K562 (cell line): Measurements from ENCODE around the gene LILRA6. TPM values are rescaled to one million over a fixed set of nuclear protein-coding genes. Genes with fewer than 3 reads are reported as not detected.

Source experiments
- CBFB ChIP-seq: sonication (generic); formaldehyde crosslinking; IDR thresholded peaks from 2 replicates; pipeline ENCODE4 v1.4.0; 2020; ENCODE audit warnings: mild to moderate bottlenecking, missing genetic modification reagents
- CBX1 ChIP-seq: sonication (generic); IDR thresholded peaks from 2 replicates; pipeline ENCODE4 v1.6.1; 2016; ENCODE audit warnings: antibody characterized with exemption, low read depth, mild to moderate bottlenecking
- CTBP1 ChIP-seq: fragments of 450-650 bp; IDR thresholded peaks from 2 replicates; pipeline ENCODE4 v1.6.1; 2016; ENCODE audit warnings: borderline replicate concordance
- ESRRA ChIP-seq: fragments of 450-650 bp; IDR thresholded peaks from 2 replicates; pipeline ENCODE4 v1.6.1; 2014; ENCODE audit warnings: low read depth, mild to moderate bottlenecking, moderate library complexity, borderline replicate concordance
- ETV6 ChIP-seq, 3 experiments: fragments of 150-350 bp in 1 of 3; sonication (generic) in 1 of 3; formaldehyde crosslinking in 1 of 3; IDR thresholded peaks; 2 replicates each; pipeline versions ENCODE4 v1.6.1 to v1.8.0; 2014 to 2022; ENCODE audit warnings: borderline replicate concordance in 2 of 3, low read depth in 2 of 3, antibody characterized with exemption in 1 of 3, low read length in 1 of 3, mild to moderate bottlenecking in 1 of 3, missing genetic modification reagents in 1 of 3
- FUS ChIP-seq: fragments of 200-400 bp; formaldehyde crosslinking; optimal IDR thresholded peaks from 2 replicates; pipeline ENCODE3; 2017; ENCODE audit warnings: low read depth, low read length
- HMGN3 ChIP-seq: IDR thresholded peaks from 2 replicates; pipeline ENCODE4 v1.6.1; 2011; ENCODE audit warnings: borderline replicate concordance, low read depth, mild to moderate bottlenecking, mixed read lengths, low read length; ENCODE audit not compliant: insufficient read length; ENCODE audit errors: extremely low read depth
- KDM5B ChIP-seq: fragments of 200-600 bp; sonication (generic); IDR thresholded peaks from 2 replicates; pipeline ENCODE4 v1.6.1; 2012; ENCODE audit warnings: low read depth, mild to moderate bottlenecking, moderate library complexity, low read length, control low read depth, inconsistent platforms; ENCODE audit not compliant: insufficient replicate concordance
- MAFK ChIP-seq: IDR thresholded peaks from 2 replicates; pipeline ENCODE4 v1.6.1; 2011; ENCODE audit warnings: low read length, improper control_type of control experiment
- NONO ChIP-seq, 2 experiments: fragments of 200-400 bp in 1 of 2; fragments of 450-650 bp in 1 of 2; formaldehyde crosslinking in 1 of 2; IDR thresholded peaks; 2 replicates each; pipeline ENCODE4 v1.6.1; 2017; ENCODE audit warnings: low read depth in 2 of 2, mild to moderate bottlenecking in 2 of 2, moderate library complexity in 2 of 2, low read length in 1 of 2
- NR1H2 ChIP-seq: sonication (generic); formaldehyde crosslinking; IDR thresholded peaks from 2 replicates; pipeline ENCODE4 v1.4.0; 2020; ENCODE audit warnings: mild to moderate bottlenecking, missing genetic modification reagents
- TBP ChIP-seq: optimal IDR thresholded peaks from 2 replicates; pipeline ENCODE3; 2011; ENCODE audit warnings: low read depth, low read length, improper control_type of control experiment
- TEAD2 ChIP-seq: fragments of 450-650 bp; IDR thresholded peaks from 2 replicates; pipeline ENCODE4 v1.6.1; 2016; ENCODE audit warnings: missing genetic modification characterization, control low read depth, missing compliant biosample characterization
- UBTF ChIP-seq, 2 experiments: IDR thresholded peaks; 2 replicates each; pipeline ENCODE4 v1.6.1; 2012; ENCODE audit warnings: improper control_type of control experiment in 2 of 2, low read depth in 2 of 2, low read length in 2 of 2, borderline replicate concordance in 1 of 2
- YY1 ChIP-seq, 3 experiments: IDR thresholded peaks; 2 replicates each; pipeline ENCODE4 v1.6.1; 2011; ENCODE audit warnings: low read length in 2 of 3, mild to moderate bottlenecking in 2 of 3, moderate library complexity in 2 of 3, borderline replicate concordance in 1 of 3, control low read depth in 1 of 3, low read depth in 1 of 3; ENCODE audit not compliant: insufficient read depth in 3 of 3, insufficient replicate concordance in 2 of 3, control insufficient read depth in 1 of 3, insufficient read length in 1 of 3; ENCODE audit errors: extremely low read depth in 1 of 3
- ZNF146 ChIP-seq: IDR thresholded peaks from one replicate; pipeline ENCODE4 v1.6.1; 2018; ENCODE audit warnings: missing compliant biosample characterization; ENCODE audit not compliant: unreplicated experiment
- ZNF780A ChIP-seq: fragments of 250-450 bp; sonication (Bioruptor Pico); IDR thresholded peaks from 2 replicates; pipeline ENCODE4 v1.5.0; 2021; ENCODE audit warnings: mild to moderate bottlenecking
- polyA plus RNA-seq, 8 experiments: library from polyadenylated mRNA; depleted of rRNA in 4 of 8; stranded (reverse) in 5 of 8; unstranded in 3 of 8; fragments of >200 nt; fragmentation: Nextera tagmentation in 2 of 8; fragmentation: Illumina TruSeq in 1 of 8; extraction: Ambion mirVana in 2 of 8; extraction: Trizol in 1 of 8; gene quantifications; 2 replicates each; pipeline versions ENCODE4 v1.2.1 to v1.2.3, GENCODE V29; 2011 to 2014; ENCODE audit warnings: inconsistent platforms in 1 of 8, missing spikeins in 1 of 8
- total RNA-seq, 7 experiments: library from RNA; depleted of rRNA in 6 of 7; stranded (reverse); fragments of >200 nt in 6 of 7; fragmentation: Illumina TruSeq in 2 of 7; extraction: Trizol in 2 of 7; gene quantifications; 2 replicates each; pipeline versions ENCODE4 v1.2.1 to v1.2.3, GENCODE V29; 2011 to 2021; ENCODE audit warnings: low replicate concordance in 1 of 7
- TF ChIP-seq, protein P1 (sequence below), 2 experiments: fragments of 150-350 bp in 1 of 2; IDR thresholded peaks; 2 replicates each; pipeline ENCODE4 v1.6.1; 2012 to 2016; ENCODE audit warnings: low read depth in 2 of 2, low read length in 2 of 2, mild to moderate bottlenecking in 1 of 2, moderate library complexity in 1 of 2
- TF ChIP-seq, protein P2 (sequence below): sonication (generic); formaldehyde crosslinking; IDR thresholded peaks from 2 replicates; pipeline ENCODE4 v1.9.0; 2022; ENCODE audit warnings: mild to moderate bottlenecking, missing genetic modification reagents

Gene LILRA6
- total and polyA plus RNA-seq, 9 of the 15 experiments (the other 6 are each of a cell fraction or from before 2014, with no cell fraction given): 0.03 TPM; not detected in 8

GRCh38 chr19:54191011-54191810 is 51.4 kb downstream of the LILRA6 start, which contains the start of gene TSEN34 (continued):
- TF ChIP-seq UBTF (IDR thresholded peaks at IDR 0.05; ENCODE audit: borderline replicate concordance in 1 of 2, low read depth in 2 of 2, low read length in 2 of 2): peak in 1 of 2 experiments; percentile 66; a peak in 1 of 4 replicates
- TF ChIP-seq ETV6 (IDR thresholded peaks at IDR 0.05; ENCODE audit: borderline replicate concordance in 1 of 2, low read depth in 2 of 2, low read length in 1 of 2): no peak
- TF ChIP-seq ETV6 (CRISPR knock-in tag; IDR thresholded peaks at IDR 0.05; ENCODE audit: borderline replicate concordance): no peak
- no peak for TF ChIP-seq ZNF146 (CRISPR knock-in tag)
- peak in 1 of 2 experiments; percentile 79; a peak in 1 of 4 replicates for TF ChIP-seq NONO (IDR thresholded peaks at IDR 0.05; ENCODE audit: low read depth in 2 of 2, low read length in 1 of 2)
- 0 out of 2 replicates have a peak, but pooled peaks have one; percentile 16 for TF ChIP-seq CBX1
- no peak for TF ChIP-seq ZNF780A (CRISPR knock-in tag)
- TF ChIP-seq, protein P1, sequence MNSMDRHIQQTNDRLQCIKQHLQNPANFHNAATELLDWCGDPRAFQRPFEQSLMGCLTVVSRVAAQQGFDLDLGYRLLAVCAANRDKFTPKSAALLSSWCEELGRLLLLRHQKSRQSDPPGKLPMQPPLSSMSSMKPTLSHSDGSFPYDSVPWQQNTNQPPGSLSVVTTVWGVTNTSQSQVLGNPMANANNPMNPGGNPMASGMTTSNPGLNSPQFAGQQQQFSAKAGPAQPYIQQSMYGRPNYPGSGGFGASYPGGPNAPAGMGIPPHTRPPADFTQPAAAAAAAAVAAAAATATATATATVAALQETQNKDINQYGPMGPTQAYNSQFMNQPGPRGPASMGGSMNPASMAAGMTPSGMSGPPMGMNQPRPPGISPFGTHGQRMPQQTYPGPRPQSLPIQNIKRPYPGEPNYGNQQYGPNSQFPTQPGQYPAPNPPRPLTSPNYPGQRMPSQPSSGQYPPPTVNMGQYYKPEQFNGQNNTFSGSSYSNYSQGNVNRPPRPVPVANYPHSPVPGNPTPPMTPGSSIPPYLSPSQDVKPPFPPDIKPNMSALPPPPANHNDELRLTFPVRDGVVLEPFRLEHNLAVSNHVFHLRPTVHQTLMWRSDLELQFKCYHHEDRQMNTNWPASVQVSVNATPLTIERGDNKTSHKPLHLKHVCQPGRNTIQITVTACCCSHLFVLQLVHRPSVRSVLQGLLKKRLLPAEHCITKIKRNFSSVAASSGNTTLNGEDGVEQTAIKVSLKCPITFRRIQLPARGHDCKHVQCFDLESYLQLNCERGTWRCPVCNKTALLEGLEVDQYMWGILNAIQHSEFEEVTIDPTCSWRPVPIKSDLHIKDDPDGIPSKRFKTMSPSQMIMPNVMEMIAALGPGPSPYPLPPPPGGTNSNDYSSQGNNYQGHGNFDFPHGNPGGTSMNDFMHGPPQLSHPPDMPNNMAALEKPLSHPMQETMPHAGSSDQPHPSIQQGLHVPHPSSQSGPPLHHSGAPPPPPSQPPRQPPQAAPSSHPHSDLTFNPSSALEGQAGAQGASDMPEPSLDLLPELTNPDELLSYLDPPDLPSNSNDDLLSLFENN (IDR thresholded peaks at IDR 0.05; ENCODE audit: low read depth in 2 of 2, low read length in 2 of 2): peak in 1 of 2 experiments; percentile 24; a peak in 1 of 4 replicates
- peak; percentile 76 for TF ChIP-seq FUS
- TF ChIP-seq HMGN3: peak; percentile 88
- TF ChIP-seq, protein P2, sequence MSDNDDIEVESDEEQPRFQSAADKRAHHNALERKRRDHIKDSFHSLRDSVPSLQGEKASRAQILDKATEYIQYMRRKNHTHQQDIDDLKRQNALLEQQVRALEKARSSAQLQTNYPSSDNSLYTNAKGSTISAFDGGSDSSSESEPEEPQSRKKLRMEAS (CRISPR knock-in tag): peak; percentile 15; the same call in 1 of the 2 replicates
- no peak for TF ChIP-seq TEAD2 (tag)
- TF ChIP-seq YY1 (IDR thresholded peaks at IDR 0.05; ENCODE audit: borderline replicate concordance in 1 of 3, control insufficient read depth in 1 of 3, extremely low read depth in 1 of 3, insufficient read depth in 3 of 3, insufficient read length in 1 of 3, insufficient replicate concordance in 2 of 3, low read depth in 1 of 3, low read length in 2 of 3): peak in 1 of 3 experiments; percentile 8
- peak; percentile 42 for TF ChIP-seq TBP
- peak; percentile 71; the same call in 1 of the 2 replicates for TF ChIP-seq CBFB (CRISPR knock-in tag)
- TF ChIP-seq MAFK: no peak
- 0 out of 2 replicates have a peak, but pooled peaks have one; percentile 10 for TF ChIP-seq ESRRA
- 0 out of 2 replicates have a peak, but pooled peaks have one; percentile 74 for TF ChIP-seq NR1H2 (CRISPR knock-in tag)
- TF ChIP-seq KDM5B: peak; percentile 49
- peak; percentile 59 for TF ChIP-seq CTBP1
